HEK293T (cell line): Measurements from ENCODE around the gene CCDC180.
"Not testable (repeated sequence)": the region's sequence is repeated elsewhere in the genome, so short reads cannot be mapped to it uniquely, and the experiment has no call there.

Experiments
- CTCF ChIA-PET: fragments of 350-600 bp; formaldehyde crosslinking; extraction: SDS; loops from one replicate; lab custom pipeline; 2021; ENCODE audit warnings: antibody characterized with exemption, inconsistent platforms; lab: Yijun Ruan, JAX
- POLR2A ChIA-PET: fragments of 350-600 bp; formaldehyde crosslinking; extraction: SDS; loops from one replicate; lab custom pipeline; 2020; ENCODE audit warnings: antibody characterized with exemption, inconsistent platforms; lab: Yijun Ruan, JAX
- DNase-seq: peaks from one replicate; pipeline ENCODE4 v3.0.0; 2012; ENCODE audit warnings: mixed read lengths; ENCODE audit errors: extremely low spot score
- ARNT ChIP-seq: fragments of 450-650 bp; IDR thresholded peaks from 2 replicates; pipeline ENCODE4 v1.6.1; 2017; ENCODE audit warnings: mild to moderate bottlenecking
- BHLHE40 ChIP-seq: fragments of 450-650 bp; IDR thresholded peaks from 2 replicates; pipeline ENCODE4 v1.6.1; 2016; ENCODE audit warnings: mild to moderate bottlenecking, moderate library complexity, borderline replicate concordance
- CTBP1 ChIP-seq: fragments of 450-650 bp; IDR thresholded peaks from 2 replicates; pipeline ENCODE4 v1.6.1; 2016; ENCODE audit warnings: borderline replicate concordance
- ELF4 ChIP-seq: fragments of 450-650 bp; IDR thresholded peaks from 2 replicates; pipeline ENCODE4 v1.6.1; 2017; ENCODE audit warnings: antibody characterized with exemption
- FOXA1 ChIP-seq: fragments of 450-650 bp; IDR thresholded peaks from 2 replicates; pipeline ENCODE4 v1.6.1; 2016; ENCODE audit warnings: mild to moderate bottlenecking
- FOXK2 ChIP-seq: fragments of 450-650 bp; IDR thresholded peaks from 2 replicates; pipeline ENCODE4 v1.6.1; 2016; ENCODE audit warnings: mild to moderate bottlenecking
- FOXM1 ChIP-seq: fragments of 450-650 bp; IDR thresholded peaks from 2 replicates; pipeline ENCODE4 v1.6.1; 2017; ENCODE audit warnings: mild to moderate bottlenecking, borderline replicate concordance
- HDGF ChIP-seq: fragments of 450-650 bp; IDR thresholded peaks from 2 replicates; pipeline ENCODE4 v1.6.1; 2017; ENCODE audit warnings: antibody characterized with exemption, borderline replicate concordance
- L3MBTL2 ChIP-seq: fragments of 450-650 bp; conservative IDR thresholded peaks from 2 replicates; pipeline ENCODE4 v1.6.1; 2016; ENCODE audit warnings: mild to moderate bottlenecking
- LEF1 ChIP-seq: fragments of 450-650 bp; IDR thresholded peaks from 2 replicates; pipeline ENCODE4 v1.6.1; 2017; ENCODE audit warnings: mild to moderate bottlenecking, borderline replicate concordance
- NFRKB ChIP-seq: fragments of 450-650 bp; IDR thresholded peaks from 2 replicates; pipeline ENCODE4 v1.6.1; 2016; ENCODE audit warnings: mild to moderate bottlenecking, moderate library complexity
- PKNOX1 ChIP-seq: fragments of 450-650 bp; IDR thresholded peaks from 2 replicates; pipeline ENCODE4 v1.6.1; 2016
- SP1 ChIP-seq: fragments of 450-650 bp; IDR thresholded peaks from 2 replicates; pipeline ENCODE4 v1.6.1; 2017
- SUZ12 ChIP-seq: fragments of 450-650 bp; IDR thresholded peaks from 2 replicates; pipeline ENCODE4 v1.6.1; 2016; ENCODE audit warnings: mild to moderate bottlenecking
- TARDBP ChIP-seq: fragments of 450-650 bp; IDR thresholded peaks from 2 replicates; pipeline ENCODE4 v1.6.1; 2016
- ZNF384 ChIP-seq: fragments of 450-650 bp; IDR thresholded peaks from 2 replicates; pipeline ENCODE4 v1.6.1; 2016

The CCDC180 gene

GRCh38 chr9:97320080-97320642, 12.7 kb downstream of the CCDC180 start:
- no peak for DNase-seq
- ChIA-PET POLR2A (no interaction called here), CTCF (no interaction called here)
- TF ChIP-seq HDGF (no peak), ZNF384 (no peak), FOXM1 (no peak), LEF1 (no peak), CTBP1 (no peak), ARNT (no peak), BHLHE40 (no peak), FOXA1 (no peak), SUZ12 (no peak), FOXK2 (no peak), PKNOX1 (no peak), TARDBP (no peak), ELF4 (no peak), SP1 (no peak), L3MBTL2 (no peak), NFRKB (no peak)

- ChIA-PET POLR2A (no interaction called here), CTCF (no interaction called here)
These were observed 13.8 kb downstream of the CCDC180 start for GRCh38 chr9:97321251-97321650.

GRCh38 chr9:97321691-97322090, 14.2 kb downstream of the CCDC180 start:
- no peak for TF ChIP-seq CTBP1
- TF ChIP-seq HDGF: no peak
- ChIA-PET CTCF (no interaction called here), POLR2A (no interaction called here)
- no peak for DNase-seq

More at GRCh38 chr9:97321251-97321650, 13.8 kb downstream of the CCDC180 start:
- DNase-seq: no peak
- TF ChIP-seq NFRKB (no peak), ELF4 (no peak), ARNT (no peak), ZNF384 (no peak)

- ChIA-PET POLR2A (no interaction called here), CTCF (no interaction called here)
- DNase-seq: no peak
- TF ChIP-seq PKNOX1 (no peak), FOXM1 (no peak)
These were observed 14.6 kb downstream of the CCDC180 start for GRCh38 chr9:97322105-97322504.

GRCh38 chr9:97324954-97325353, 17.5 kb downstream of the CCDC180 start:
- ChIA-PET POLR2A (no interaction called here), CTCF (no interaction called here)
- no peak for DNase-seq
- no peak for TF ChIP-seq FOXM1

- ChIA-PET POLR2A (no interaction called here), CTCF (no interaction called here)
- DNase-seq: no peak
- TF ChIP-seq FOXK2: no peak
- TF ChIP-seq L3MBTL2: no peak
- no peak for TF ChIP-seq CTBP1
- TF ChIP-seq NFRKB: no peak
- TF ChIP-seq TARDBP: no peak
- no peak for TF ChIP-seq LEF1
- TF ChIP-seq PKNOX1: no peak
- TF ChIP-seq ZNF384: no peak
- no peak for TF ChIP-seq ARNT
- TF ChIP-seq BHLHE40: no peak
- TF ChIP-seq FOXA1: no peak
- TF ChIP-seq SP1: no peak
- no peak for TF ChIP-seq SUZ12
- TF ChIP-seq ELF4: no peak
- no peak for TF ChIP-seq HDGF
- no peak for TF ChIP-seq FOXM1
These were observed 20.1 kb downstream of the CCDC180 start for GRCh38 chr9:97327562-97327961.

- DNase-seq: no peak
- CTCF ChIA-PET: no interaction called here
- POLR2A ChIA-PET: no interaction called here
- TF ChIP-seq BHLHE40 (no peak), ELF4 (no peak), ZNF384 (no peak), FOXA1 (no peak), FOXM1 (no peak), FOXK2 (no peak), L3MBTL2 (no peak), HDGF (no peak)
These were observed 25.5 kb downstream of the CCDC180 start for GRCh38 chr9:97332993-97333392.

GRCh38 chr9:97335622-97336021, 28.2 kb downstream of the CCDC180 start:
- CTCF ChIA-PET, POLR2A ChIA-PET, DNase-seq: not testable (repeated sequence)
